A549 (cell line): ENCODE data around the gene ARID5A. TPM values are rescaled to one million over a fixed set of nuclear protein-coding genes. Genes with fewer than 3 reads are reported as not detected.

Source experiments
- ATAC-seq, 2 experiments: fragments of 200-7000 bp in 1 of 2; fragments of >200 bp in 1 of 2; cut with Nextera tagmentation in 1 of 2; cut with Tn5 transposase in 1 of 2; 3 replicates each; pipeline versions ENCODE4 v1.8.0 to v1.9.1; 2018 to 2020; ENCODE audit warnings: mild to moderate bottlenecking in 1 of 2, moderate library complexity in 1 of 2
- CTCF ChIA-PET: fragments of 300-600 bp; sonication (Branson Sonifier 250); formaldehyde crosslinking; extraction: SDS; loops from one replicate; lab custom pipeline; 2021; ENCODE audit warnings: antibody characterized with exemption, inconsistent platforms; lab: Yijun Ruan, JAX
- POLR2A ChIA-PET: fragments of 350-600 bp; formaldehyde crosslinking; extraction: SDS; loops from one replicate; lab custom pipeline; 2021; ENCODE audit warnings: antibody characterized with exemption, inconsistent platforms; lab: Yijun Ruan, JAX
- DNase-seq, 2 experiments: peaks; one replicate each; pipeline versions ENCODE4 v3.0.0 to v3.0.0-alpha.2; 2011 to 2016; ENCODE audit warnings: low read depth in 1 of 2, low spot score in 1 of 2
- FAIRE-seq: peaks from 2 replicates; lab custom pipeline; 2011; peaks lifted over from hg19 to GRCh38; lab: Jason Lieb, UNC
- H3K27ac ChIP-seq, 2 experiments: fragments of >200 bp; sonication (Bioruptor Twin); formaldehyde crosslinking; 3 replicates each; pipeline ENCODE4 v1.5.1; 2016 to 2017
- H3K4me1 ChIP-seq: fragments of >200 bp; sonication (Bioruptor Twin); formaldehyde crosslinking; 3 replicates; pipeline ENCODE4 v1.6.1; 2016
- H3K4me2 ChIP-seq: fragments of >200 bp; sonication (Bioruptor Twin); formaldehyde crosslinking; 3 replicates; pipeline ENCODE4 v1.6.1; 2016
- H3K4me3 ChIP-seq: fragments of >200 bp; sonication (Bioruptor Twin); formaldehyde crosslinking; 3 replicates; pipeline ENCODE4 v1.5.1; 2016
- H3K9me3 ChIP-seq: fragments of >200 bp; sonication (Bioruptor Twin); formaldehyde crosslinking; 3 replicates; pipeline ENCODE4 v1.6.1; 2016
- ATOH8 ChIP-seq: fragments of 250-450 bp; sonication (Bioruptor Pico); IDR thresholded peaks from 2 replicates; pipeline ENCODE4 v1.5.0; 2020; ENCODE audit warnings: low read depth, mild to moderate bottlenecking, moderate library complexity
- BHLHE40 ChIP-seq: IDR thresholded peaks from 2 replicates; pipeline ENCODE4 v1.6.1; 2012; ENCODE audit warnings: low read depth, low read length, inconsistent platforms
- CBX2 ChIP-seq: fragments of 200-600 bp; sonication (generic); IDR thresholded peaks from 2 replicates; pipeline ENCODE4 v1.6.1; 2016; ENCODE audit warnings: low read depth, mild to moderate bottlenecking, borderline replicate concordance
- CHD2 ChIP-seq: fragments of 150-350 bp; IDR thresholded peaks from 2 replicates; pipeline ENCODE4 v1.6.1; 2014; ENCODE audit warnings: low read length; ENCODE audit not compliant: partially characterized antibody
- CHD4 ChIP-seq: fragments of 200-600 bp; sonication (generic); IDR thresholded peaks from 2 replicates; pipeline ENCODE4 v1.6.1; 2016; ENCODE audit warnings: antibody characterized with exemption, mild to moderate bottlenecking, borderline replicate concordance
- ELK1 ChIP-seq: fragments of 150-350 bp; IDR thresholded peaks from 2 replicates; pipeline ENCODE4 v1.6.1; 2014; ENCODE audit warnings: low read depth, mild to moderate bottlenecking, low read length
- HDAC2 ChIP-seq: fragments of 200-600 bp; sonication (generic); IDR thresholded peaks from 2 replicates; pipeline ENCODE4 v1.6.1; 2016
- HOXB13 ChIP-seq: fragments of 250-450 bp; sonication (Bioruptor Pico); IDR thresholded peaks from 2 replicates; pipeline ENCODE4 v1.5.0; 2020; ENCODE audit warnings: low read depth, mild to moderate bottlenecking, moderate library complexity
- HOXB5 ChIP-seq: fragments of 250-450 bp; sonication (Bioruptor Pico); IDR thresholded peaks from 2 replicates; pipeline ENCODE4 v1.5.0; 2020; ENCODE audit warnings: mild to moderate bottlenecking, moderate library complexity
- JUN ChIP-seq, 2 experiments: fragments of >200 bp; sonication (Bioruptor Twin); formaldehyde crosslinking; IDR thresholded peaks; 2 replicates in 1 of 2; 3 replicates in 1 of 2; pipeline ENCODE4 v1.6.1; 2016 to 2017
- MAFK ChIP-seq: fragments of 450-650 bp; IDR thresholded peaks from 2 replicates; pipeline ENCODE4 v1.6.1; 2014; ENCODE audit not compliant: partially characterized antibody
- MAZ ChIP-seq: fragments of 150-350 bp; IDR thresholded peaks from 2 replicates; pipeline ENCODE4 v1.6.1; 2014; ENCODE audit warnings: antibody characterized with exemption, low read depth, low read length, borderline replicate concordance
- MYC ChIP-seq: IDR thresholded peaks from 2 replicates; pipeline ENCODE4 v1.6.1; 2012; ENCODE audit warnings: mild to moderate bottlenecking, inconsistent platforms, low read length, improper control_type of control experiment, borderline replicate concordance
- NPAS2 ChIP-seq: fragments of 250-450 bp; sonication (Bioruptor Pico); IDR thresholded peaks from 2 replicates; pipeline ENCODE4 v1.8.0; 2022; ENCODE audit warnings: mild to moderate bottlenecking, moderate library complexity, borderline replicate concordance
- NR3C1 ChIP-seq: fragments of >200 bp; sonication (Bioruptor Twin); formaldehyde crosslinking; IDR thresholded peaks from 3 replicates; pipeline ENCODE4 v1.6.1; 2017
- PHF8 ChIP-seq: fragments of 200-600 bp; sonication (generic); IDR thresholded peaks from 2 replicates; pipeline ENCODE4 v1.6.1; 2016; ENCODE audit warnings: low read depth, mild to moderate bottlenecking, antibody characterized with exemption, moderate library complexity, borderline replicate concordance
- POLR2A ChIP-seq: IDR thresholded peaks from 2 replicates; pipeline ENCODE4 v1.6.1; 2012; ENCODE audit warnings: mild to moderate bottlenecking, low read length
- POLR2AphosphoS2 ChIP-seq: conservative IDR thresholded peaks from 2 replicates; pipeline ENCODE4 v1.6.1; 2012; ENCODE audit warnings: low read length, improper control_type of control experiment, inconsistent platforms
- RCOR1 ChIP-seq: fragments of 150-350 bp; IDR thresholded peaks from 2 replicates; pipeline ENCODE4 v1.6.1; 2014; ENCODE audit warnings: antibody characterized with exemption, low read length, low read depth
- RFX5 ChIP-seq: fragments of 450-650 bp; IDR thresholded peaks from 2 replicates; pipeline ENCODE4 v1.7.1; 2014; ENCODE audit warnings: antibody characterized with exemption, mild to moderate bottlenecking, moderate library complexity
- SREBF2 ChIP-seq: fragments of 450-650 bp; IDR thresholded peaks from 2 replicates; pipeline ENCODE4 v1.6.1; 2014; ENCODE audit warnings: mild to moderate bottlenecking, moderate library complexity
- TP53 ChIP-seq: fragments of 250-450 bp; sonication (Bioruptor Pico); IDR thresholded peaks from 2 replicates; pipeline ENCODE4 v1.5.0; 2021; ENCODE audit warnings: mild to moderate bottlenecking, moderate library complexity
- USF2 ChIP-seq: fragments of 450-650 bp; IDR thresholded peaks from 2 replicates; pipeline ENCODE4 v1.6.1; 2014; ENCODE audit warnings: antibody characterized with exemption
- ZFP36 ChIP-seq: fragments of 450-650 bp; IDR thresholded peaks from 2 replicates; pipeline ENCODE4 v1.6.1; 2014; ENCODE audit warnings: borderline replicate concordance; ENCODE audit not compliant: partially characterized antibody
- ZSCAN20 ChIP-seq: fragments of 250-450 bp; sonication (Bioruptor Pico); IDR thresholded peaks from 2 replicates; pipeline ENCODE4 v1.8.0; 2022; ENCODE audit warnings: mild to moderate bottlenecking, moderate library complexity
- WGBS: methylation state at CpG from one replicate; pipeline ENCODE4 v1.1.6; 2017; ENCODE audit errors: missing lambda C conversion rate; 5-methylcytosine and 5-hydroxymethylcytosine counted together
- polyA plus RNA-seq, 4 experiments: library from polyadenylated mRNA; depleted of rRNA in 3 of 4; stranded (reverse); fragments of >200 nt; fragmentation: RNase III in 1 of 4; extraction: RNeasy Plus Mini Kit Qiagen cat#74134 plus additional on column Dnase treatment in 1 of 4; gene quantifications; 2 replicates in 3 of 4; 3 replicates in 1 of 4; pipeline ENCODE4 v1.2.3, GENCODE V29; 2011 to 2017

Gene ARID5A
- polyA plus RNA-seq, 2 of the 4 experiments (the other 2 are of a cell fraction): 1.2 to 4.4 TPM

- H3K4me1 ChIP-seq: peaks cover 48% of the 10 kb centered on the region
- TF ChIP-seq ZFP36 (peak; percentile 58), TP53 (CRISPR knock-in tag) (no peak), MYC (no peak), POLR2A (no peak)
- no peak overlapping the region for H3K4me3 ChIP-seq
- peak overlapping the region; percentile 13; the same call in 1 of the 3 replicates for H3K4me2 ChIP-seq
- no peak for ATAC-seq
- DNase-seq: no peak
- H3K9me3 ChIP-seq: 0 out of 3 replicates have a peak, but pooled peaks cover 3% of the 10 kb centered on the region
- 94% methylated on average over 6 of the region's 6 CpGs for WGBS
- H3K27ac ChIP-seq: peak overlapping the region; percentile 88 to 90
- CTCF ChIA-PET: interaction anchor here (0.9 to 12.0 kb wide), 4 partner anchors 11 to 204 kb away, joined by 3 to 186 read pairs (median 58); partner anchors contain the start of gene CNNM4
- POLR2A ChIA-PET: no interaction called here
- no peak for FAIRE-seq
These were observed 21.5 kb downstream of the ARID5A start for GRCh38 chr2:96558061-96558460.

- WGBS: 97% methylated on average over 8 of the region's 8 CpGs
These were observed 21.9 kb downstream of the ARID5A start for GRCh38 chr2:96558485-96558884.

GRCh38 chr2:96564026-96564425 is 27.5 kb downstream of the ARID5A start:
- WGBS: 76% methylated on average over 4 of the region's 4 CpGs
- DNase-seq (no peak), ATAC-seq (no peak), FAIRE-seq (no peak)
- H3K4me2 ChIP-seq: no peak overlapping the region
- no peak overlapping the region for H3K4me3 ChIP-seq
- H3K9me3 ChIP-seq: no peaks in the 10 kb centered on the region
- POLR2A ChIA-PET: no interaction called here
- 0 out of 3 replicates have a peak, but pooled peaks cover 2% of the 10 kb centered on the region for H3K4me1 ChIP-seq
- no peak overlapping the region for H3K27ac ChIP-seq
- TF ChIP-seq CHD4: no peak
- no peak for TF ChIP-seq RCOR1
- TF ChIP-seq ZFP36: no peak
- CTCF ChIA-PET: interaction anchor here (0.8 to 3.9 kb wide), 3 partner anchors 10 to 30 kb away, joined by 3 to 29 read pairs (median 3); no protein-coding TSS in a partner anchor

More at GRCh38 chr2:96558485-96558884, 21.9 kb downstream of the ARID5A start:
- Histone ChIP-seq H3K4me3 (no peak overlapping the region), H3K9me3 (0 out of 3 replicates have a peak, but pooled peaks cover 3% of the 10 kb centered on the region), H3K4me2 (no peak overlapping the region; the same call in 2 of the 3 replicates), H3K4me1 (peaks cover 48% of the 10 kb centered on the region)
- FAIRE-seq: no peak
- no peak for DNase-seq
- ChIA-PET CTCF (interaction anchor here (0.8 to 12.0 kb wide), 3 partner anchors 17 to 300 kb away, joined by 3 to 113 read pairs (median 5); no protein-coding TSS in a partner anchor), POLR2A (no interaction called here)
- ATAC-seq: no peak
- TF ChIP-seq TP53 (CRISPR knock-in tag) (no peak), POLR2AphosphoS2 (no peak), SREBF2 (no peak), HOXB13 (CRISPR knock-in tag) (no peak), MAFK (no peak), RFX5 (no peak), HOXB5 (no peak), JUN (IDR thresholded peaks at IDR 0.05) (no peak), CHD2 (no peak), PHF8 (no peak), USF2 (no peak)
- TF ChIP-seq, all 56 proteins: peak for 0
- peak overlapping the region; percentile 88 to 90 for H3K27ac ChIP-seq

GRCh38 chr2:96564563-96564962 is 28.0 kb downstream of the ARID5A start:
- POLR2A ChIA-PET: no interaction called here
- H3K27ac ChIP-seq: no peak overlapping the region
- H3K4me1 ChIP-seq: 0 out of 3 replicates have a peak, but pooled peaks cover 2% of the 10 kb centered on the region
- H3K4me2 ChIP-seq: no peak overlapping the region
- H3K9me3 ChIP-seq: no peaks in the 10 kb centered on the region
- DNase-seq: no peak
- no peak for TF ChIP-seq MAZ
- TF ChIP-seq BHLHE40: no peak
- no peak for TF ChIP-seq ELK1
- no peak for TF ChIP-seq RFX5
- no peak for TF ChIP-seq CBX2
- no peak for TF ChIP-seq NPAS2 (CRISPR knock-in tag)
- no peak for TF ChIP-seq ZFP36
- TF ChIP-seq ATOH8: no peak
- TF ChIP-seq ZSCAN20: no peak
- TF ChIP-seq HDAC2: no peak
- TF ChIP-seq USF2: no peak
- no peak for TF ChIP-seq NR3C1
- no peak for TF ChIP-seq HOXB5
- TF ChIP-seq, all 56 proteins: peak for 0
- CTCF ChIA-PET: interaction anchor here (0.8 to 3.9 kb wide), 3 partner anchors 11 to 16 kb away, joined by 3 to 29 read pairs (median 4); no protein-coding TSS in a partner anchor
- no peak for ATAC-seq
- WGBS: 76% methylated on average over 3 of the region's 3 CpGs
- FAIRE-seq: no peak
- no peak overlapping the region for H3K4me3 ChIP-seq
